ENCODE measurements around the gene R3HDM2.
"Not testable (repeated sequence)": the region's sequence is repeated elsewhere in the genome, so short reads cannot be mapped to it uniquely, and the experiment has no call there.

The R3HDM2 gene

DNA sequence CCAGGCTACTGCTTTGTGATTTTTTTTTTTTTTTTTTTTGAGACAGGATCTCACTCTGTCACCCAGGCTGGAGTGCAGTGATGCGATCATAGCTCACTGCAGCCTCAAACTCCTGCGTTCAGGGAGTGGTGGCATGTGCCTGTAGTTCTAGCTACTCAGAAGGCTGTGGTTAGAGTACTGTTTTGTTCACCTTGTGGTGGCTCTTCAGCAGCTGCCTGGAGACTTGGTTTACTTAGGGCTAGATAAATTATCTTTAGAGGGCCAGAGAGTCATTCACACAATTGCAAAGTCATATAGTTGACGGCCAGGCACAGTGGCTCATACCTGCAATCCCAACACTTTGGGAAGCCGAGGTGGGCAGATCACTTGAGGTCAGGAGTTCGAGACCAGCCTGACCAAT, 118.6 kb downstream of the R3HDM2 start:
- not testable (repeated sequence) for H2BK15ac ChIP-seq (ENCODE audit: low read depth, poor library complexity, severe bottlenecking); H3K14ac ChIP-seq (ENCODE audit: low read length in 2 of 2); H3K18ac ChIP-seq (ENCODE audit: low read depth in 1 of 2, low read length in 2 of 2); H3K9me3 ChIP-seq (ENCODE audit: control insufficient read depth, low read length); H3K27me3 ChIP-seq (ENCODE audit: control insufficient read depth in 1 of 2, insufficient read depth in 1 of 2, low read length in 2 of 2); H3K4me3 ChIP-seq (ENCODE audit: insufficient read depth in 1 of 2, low read depth in 1 of 2, low read length in 2 of 2); H2BK12ac ChIP-seq (ENCODE audit: low read length in 2 of 2); DNase-seq; H2AK5ac ChIP-seq (ENCODE audit: low read length, severe bottlenecking); H3K4me2 ChIP-seq (ENCODE audit: low read length, poor library complexity, severe bottlenecking); H4K91ac ChIP-seq (ENCODE audit: low read length); H3K36me3 ChIP-seq (ENCODE audit: control insufficient read depth in 1 of 2, insufficient read depth in 2 of 2, low read depth in 1 of 2, low read length in 2 of 2); H4K8ac ChIP-seq (ENCODE audit: low read length); H3K27ac ChIP-seq (ENCODE audit: low read length, poor library complexity, severe bottlenecking); H3K9ac ChIP-seq (ENCODE audit: low read length); H3K79me1 ChIP-seq (replicated peaks; ENCODE audit: low read length, poor library complexity, severe bottlenecking); H2AFZ ChIP-seq (ENCODE audit: low read depth, low read length); H2BK120ac ChIP-seq (ENCODE audit: low read depth, low read length); H3K4me1 ChIP-seq (ENCODE audit: control insufficient read depth, insufficient read depth, low read depth, low read length); H2BK5ac ChIP-seq (ENCODE audit: low read depth, low read length, poor library complexity, severe bottlenecking); H3K4ac ChIP-seq (ENCODE audit: low read depth in 1 of 2, low read length in 2 of 2); H3K23ac ChIP-seq (ENCODE audit: low read length in 2 of 2)
- 90% methylated on average over 5 of the region's 5 CpGs for WGBS

DNA sequence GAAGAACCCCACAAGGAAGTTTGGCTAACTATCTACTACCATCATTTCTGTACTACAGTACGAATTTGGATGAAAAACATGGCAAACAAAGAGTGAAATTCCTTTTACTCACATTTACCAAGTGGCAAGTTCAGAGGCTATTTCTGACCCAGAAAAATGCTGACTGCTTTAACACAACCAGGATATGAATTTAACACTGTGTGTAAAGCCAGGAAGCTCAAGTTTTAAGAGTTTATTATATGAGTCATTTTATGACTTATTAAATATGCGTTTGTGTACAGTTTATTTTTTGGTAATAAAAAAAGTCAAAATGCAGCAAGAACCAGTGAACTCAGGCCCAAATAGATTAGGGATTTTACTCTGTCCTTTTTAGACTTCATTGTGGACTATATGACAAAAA, 121.4 kb downstream of the R3HDM2 start:
- H4K91ac ChIP-seq (ENCODE audit: low read length) = no peak overlapping the region
- WGBS = 53% methylated on average over 2 of the region's 2 CpGs
- H3K36me3 ChIP-seq (ENCODE audit: control insufficient read depth in 1 of 2, insufficient read depth in 2 of 2, low read depth in 1 of 2, low read length in 2 of 2) = peaks cover 0 to 15% of the 10 kb centered on the region in 2 experiments

DNA sequence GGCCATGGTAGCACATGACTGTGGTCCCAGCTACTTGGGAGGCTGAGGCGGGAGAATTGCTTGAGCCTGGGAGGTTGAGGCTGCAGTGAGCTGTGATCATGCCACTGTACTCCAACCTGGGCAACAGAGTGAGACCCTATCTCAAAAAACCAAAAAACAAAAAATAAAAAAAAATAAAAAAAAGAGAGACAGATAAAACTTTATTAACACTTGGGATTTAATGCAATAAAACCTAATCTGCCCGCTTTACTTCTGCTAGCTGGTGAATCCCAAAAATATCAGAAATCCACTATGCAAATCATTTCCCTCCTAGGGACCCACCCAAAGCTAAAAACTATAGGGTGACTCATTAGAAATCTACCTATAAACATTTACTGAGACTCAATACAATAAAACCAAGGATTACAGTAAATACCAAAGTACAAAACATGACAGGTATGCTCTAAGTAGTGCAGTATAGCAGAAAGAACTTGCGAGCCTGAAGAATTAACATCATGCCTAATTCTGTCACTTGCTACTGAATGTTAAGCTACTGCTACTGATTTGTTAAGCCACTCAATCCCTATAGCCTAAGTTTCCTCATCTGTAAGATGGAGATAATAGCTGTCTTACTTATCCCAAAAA, 129.8 kb downstream of the R3HDM2 start:
- no peak overlapping the region for H3K9ac ChIP-seq (ENCODE audit: low read length)
- no peak overlapping the region for H3K4me2 ChIP-seq (ENCODE audit: low read length, poor library complexity, severe bottlenecking)
- H2AK5ac ChIP-seq (ENCODE audit: low read length, severe bottlenecking) = no peak overlapping the region
- peaks cover 11 to 85% of the 10 kb centered on the region in 2 experiments for H3K36me3 ChIP-seq (ENCODE audit: control insufficient read depth in 1 of 2, insufficient read depth in 2 of 2, low read depth in 1 of 2, low read length in 2 of 2)
- no peak overlapping the region for H3K4ac ChIP-seq (ENCODE audit: low read depth in 1 of 2, low read length in 2 of 2)
- DNase-seq = no peak
- H3K18ac ChIP-seq (ENCODE audit: low read depth in 1 of 2, low read length in 2 of 2) = no peak overlapping the region
- no peak overlapping the region for H4K8ac ChIP-seq (ENCODE audit: low read length)
- H2BK120ac ChIP-seq (ENCODE audit: low read depth, low read length) = no peak overlapping the region
- no peaks in the 10 kb centered on the region for H3K27me3 ChIP-seq (ENCODE audit: control insufficient read depth in 1 of 2, insufficient read depth in 1 of 2, low read length in 2 of 2)
- no peak overlapping the region for H3K23ac ChIP-seq (ENCODE audit: low read length in 2 of 2)
- H2BK5ac ChIP-seq (ENCODE audit: low read depth, low read length, poor library complexity, severe bottlenecking) = no peak overlapping the region
- 98% methylated on average over 2 of the region's 3 CpGs for WGBS
- no peak overlapping the region for H3K14ac ChIP-seq (ENCODE audit: low read length in 2 of 2)
- peaks cover 2% of the 10 kb centered on the region for H3K79me1 ChIP-seq (replicated peaks; ENCODE audit: low read length, poor library complexity, severe bottlenecking)
- H2AFZ ChIP-seq (ENCODE audit: low read depth, low read length) = no peak overlapping the region
- H3K9me3 ChIP-seq (ENCODE audit: control insufficient read depth, low read length) = no peaks in the 10 kb centered on the region
- no peaks in the 10 kb centered on the region for H3K4me1 ChIP-seq (ENCODE audit: control insufficient read depth, insufficient read depth, low read depth, low read length)
- H2BK15ac ChIP-seq (ENCODE audit: low read depth, poor library complexity, severe bottlenecking) = no peak overlapping the region
- no peak overlapping the region for H3K4me3 ChIP-seq (ENCODE audit: insufficient read depth in 1 of 2, low read depth in 1 of 2, low read length in 2 of 2)
- H3K27ac ChIP-seq (ENCODE audit: low read length, poor library complexity, severe bottlenecking) = no peak overlapping the region
- no peak overlapping the region for H4K91ac ChIP-seq (ENCODE audit: low read length)
- H2BK12ac ChIP-seq (ENCODE audit: low read length in 2 of 2) = no peak overlapping the region

More for the DNA sequence above, 121.4 kb downstream of the R3HDM2 start:
- Histone ChIP-seq H3K79me1 (replicated peaks; ENCODE audit: low read length, poor library complexity, severe bottlenecking) (peaks cover 3% of the 10 kb centered on the region), H2AK5ac (ENCODE audit: low read length, severe bottlenecking) (peak overlapping the region; percentile 13), H2BK120ac (ENCODE audit: low read depth, low read length) (no peak overlapping the region), H3K18ac (ENCODE audit: low read depth in 1 of 2, low read length in 2 of 2) (no peak overlapping the region), H3K4me2 (ENCODE audit: low read length, poor library complexity, severe bottlenecking) (no peak overlapping the region), H3K14ac (ENCODE audit: low read length in 2 of 2) (no peak overlapping the region), H3K23ac (ENCODE audit: low read length in 2 of 2) (no peak overlapping the region), H4K8ac (ENCODE audit: low read length) (no peak overlapping the region), H3K27me3 (ENCODE audit: control insufficient read depth in 1 of 2, insufficient read depth in 1 of 2, low read length in 2 of 2) (no peaks in the 10 kb centered on the region), H3K4me3 (ENCODE audit: insufficient read depth in 1 of 2, low read depth in 1 of 2, low read length in 2 of 2) (no peak overlapping the region), H2AFZ (ENCODE audit: low read depth, low read length) (no peak overlapping the region), H2BK15ac (ENCODE audit: low read depth, poor library complexity, severe bottlenecking) (no peak overlapping the region), H2BK12ac (ENCODE audit: low read length in 2 of 2) (no peak overlapping the region), H3K4ac (ENCODE audit: low read depth in 1 of 2, low read length in 2 of 2) (no peak overlapping the region), H3K4me1 (ENCODE audit: control insufficient read depth, insufficient read depth, low read depth, low read length) (no peaks in the 10 kb centered on the region), H2BK5ac (ENCODE audit: low read depth, low read length, poor library complexity, severe bottlenecking) (no peak overlapping the region), H3K9me3 (ENCODE audit: control insufficient read depth, low read length) (no peaks in the 10 kb centered on the region), H3K9ac (ENCODE audit: low read length) (peak overlapping the region; percentile 52), H3K27ac (ENCODE audit: low read length, poor library complexity, severe bottlenecking) (no peak overlapping the region)
- no peak for DNase-seq

DNA sequence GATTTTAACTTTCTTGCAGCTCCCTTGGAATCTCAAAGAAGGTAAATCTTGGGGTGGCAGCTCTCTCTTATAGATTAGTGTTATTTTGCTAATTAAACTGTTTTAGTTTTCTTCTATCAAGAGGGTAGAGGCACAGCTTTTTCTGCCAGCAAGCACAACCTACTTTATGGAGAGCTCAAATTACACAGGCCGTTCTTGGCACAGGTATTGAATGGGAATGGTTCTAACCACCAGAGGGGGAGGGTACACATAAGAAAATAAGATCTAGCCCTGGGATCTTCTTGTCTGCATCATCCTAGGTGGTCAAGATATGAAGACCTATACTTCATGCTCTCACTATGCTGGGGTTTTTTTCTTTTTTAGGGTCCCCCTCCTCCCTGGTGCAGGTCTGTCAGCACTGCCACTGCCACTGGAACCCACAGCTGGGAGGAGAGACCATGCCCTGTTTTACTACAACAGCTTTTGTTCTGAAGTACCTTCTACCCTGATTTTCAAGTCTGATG, 131.3 kb downstream of the R3HDM2 start:
- no peaks in the 10 kb centered on the region for H3K4me1 ChIP-seq (ENCODE audit: control insufficient read depth, insufficient read depth, low read depth, low read length)
- no peak overlapping the region for H2AFZ ChIP-seq (ENCODE audit: low read depth, low read length)
- H2BK5ac ChIP-seq (ENCODE audit: low read depth, low read length, poor library complexity, severe bottlenecking) = no peak overlapping the region
- H3K9ac ChIP-seq (ENCODE audit: low read length) = no peak overlapping the region
- H4K91ac ChIP-seq (ENCODE audit: low read length) = no peak overlapping the region
- peaks cover 11 to 88% of the 10 kb centered on the region in 2 experiments for H3K36me3 ChIP-seq (ENCODE audit: control insufficient read depth in 1 of 2, insufficient read depth in 2 of 2, low read depth in 1 of 2, low read length in 2 of 2)
- no peak overlapping the region for H2BK12ac ChIP-seq (ENCODE audit: low read length in 2 of 2)
- no peak overlapping the region for H3K23ac ChIP-seq (ENCODE audit: low read length in 2 of 2)
- 73% methylated on average over 1 of the region's 1 CpG for WGBS
- H3K4me2 ChIP-seq (ENCODE audit: low read length, poor library complexity, severe bottlenecking) = no peak overlapping the region
- no peaks in the 10 kb centered on the region for H3K27me3 ChIP-seq (ENCODE audit: control insufficient read depth in 1 of 2, insufficient read depth in 1 of 2, low read length in 2 of 2)
- H2BK120ac ChIP-seq (ENCODE audit: low read depth, low read length) = no peak overlapping the region
- peaks cover 2% of the 10 kb centered on the region for H3K79me1 ChIP-seq (replicated peaks; ENCODE audit: low read length, poor library complexity, severe bottlenecking)
- H3K9me3 ChIP-seq (ENCODE audit: control insufficient read depth, low read length) = no peaks in the 10 kb centered on the region
- H3K4me3 ChIP-seq (ENCODE audit: insufficient read depth in 1 of 2, low read depth in 1 of 2, low read length in 2 of 2) = no peak overlapping the region
- H3K27ac ChIP-seq (ENCODE audit: low read length, poor library complexity, severe bottlenecking) = no peak overlapping the region
- H3K14ac ChIP-seq (ENCODE audit: low read length in 2 of 2) = no peak overlapping the region
- H2BK15ac ChIP-seq (ENCODE audit: low read depth, poor library complexity, severe bottlenecking) = no peak overlapping the region
- no peak overlapping the region for H3K18ac ChIP-seq (ENCODE audit: low read depth in 1 of 2, low read length in 2 of 2)
- no peak overlapping the region for H3K4ac ChIP-seq (ENCODE audit: low read depth in 1 of 2, low read length in 2 of 2)
- no peak for DNase-seq
- H4K8ac ChIP-seq (ENCODE audit: low read length) = no peak overlapping the region
- no peak overlapping the region for H2AK5ac ChIP-seq (ENCODE audit: low read length, severe bottlenecking)

Measured in mesenchymal stem cell (in vitro differentiated cells and primary cell).